Kidney capillary endothelial cell (primary cell): ENCODE data around the gene PHF21A.
"Not testable (repeated sequence)": the region's sequence is repeated elsewhere in the genome, so short reads cannot be mapped to it uniquely, and the experiment has no call there.

Experiments used
- DNase-seq: peaks from one replicate; pipeline ENCODE4 v3.0.0-alpha.2; 2018; ENCODE audit warnings: low spot score

Gene PHF21A

DNA sequence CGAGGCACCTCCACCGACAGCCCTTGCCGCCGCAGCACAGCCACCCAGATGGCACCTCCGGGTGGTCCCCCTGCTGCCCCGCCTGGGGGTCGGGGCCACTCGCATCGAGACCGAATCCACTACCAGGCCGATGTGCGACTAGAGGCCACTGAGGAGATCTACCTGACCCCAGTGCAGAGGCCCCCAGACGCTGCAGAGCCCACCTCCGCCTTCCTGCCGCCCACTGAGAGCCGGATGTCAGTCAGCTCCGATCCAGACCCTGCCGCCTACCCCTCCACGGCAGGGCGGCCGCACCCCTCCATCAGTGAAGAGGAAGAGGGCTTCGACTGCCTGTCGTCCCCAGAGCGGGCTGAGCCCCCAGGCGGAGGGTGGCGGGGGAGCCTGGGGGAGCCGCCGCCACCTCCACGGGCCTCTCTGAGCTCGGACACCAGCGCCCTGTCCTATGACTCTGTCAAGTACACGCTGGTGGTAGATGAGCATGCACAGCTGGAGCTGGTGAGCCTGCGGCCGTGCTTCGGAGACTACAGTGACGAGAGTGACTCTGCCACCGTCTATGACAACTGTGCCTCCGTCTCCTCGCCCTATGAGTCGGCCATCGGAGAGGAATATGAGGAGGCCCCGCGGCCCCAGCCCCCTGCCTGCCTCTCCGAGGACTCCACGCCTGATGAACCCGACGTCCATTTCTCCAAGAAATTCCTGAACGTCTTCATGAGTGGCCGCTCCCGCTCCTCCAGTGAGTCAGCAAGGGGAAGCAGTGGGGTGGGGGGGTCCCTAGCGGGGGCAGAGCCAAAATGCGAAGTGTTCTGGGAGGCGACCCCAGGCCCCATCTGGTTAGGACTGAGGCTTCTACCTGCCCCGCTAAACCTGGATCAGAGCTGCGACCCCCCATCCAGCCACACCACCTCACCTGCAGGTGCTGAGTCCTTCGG, 218.5 kb downstream of the PHF21A start:
- no peak for DNase-seq

GRCh38 chr11:45901626-45902025, 219.6 kb downstream of the PHF21A start:
- no peak for DNase-seq

- DNase-seq, result no peak
Measured at GRCh38 chr11:45900916-45901617, 220.2 kb downstream of the PHF21A start.

- not testable (repeated sequence) for DNase-seq
Measured at GRCh38 chr11:45900175-45900800, 221.0 kb downstream of the PHF21A start.

- DNase-seq, result peak; percentile 63
Measured at GRCh38 chr11:45899448-45900174, 221.6 kb downstream of the PHF21A start.

DNA sequence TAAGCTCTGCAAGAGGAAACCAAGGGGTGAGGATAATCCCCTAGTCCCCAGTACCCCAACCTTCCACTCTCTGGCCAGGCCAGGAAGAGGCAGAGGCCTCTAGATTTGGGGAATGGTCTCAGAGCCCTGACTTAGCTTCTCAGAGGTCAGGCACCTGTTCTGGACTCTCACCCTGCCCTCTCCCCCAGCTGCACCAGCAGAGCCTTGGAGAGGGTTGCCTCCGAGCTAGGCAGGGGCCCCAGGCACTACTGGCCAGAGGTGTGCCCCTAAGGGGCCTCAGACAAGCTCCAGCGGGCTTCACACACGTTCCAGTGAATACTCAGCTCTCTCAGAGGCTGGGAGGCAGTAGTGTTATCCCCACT, 222.2 kb downstream of the PHF21A start:
- no peak for DNase-seq

- DNase-seq, result no peak
Measured at GRCh38 chr11:45897556-45897955, 223.7 kb downstream of the PHF21A start.

GRCh38 chr11:45896422-45896984, 224.8 kb downstream of the PHF21A start:
- no peak for DNase-seq

- no peak for DNase-seq
Measured at GRCh38 chr11:45895553-45896259, 225.5 kb downstream of the PHF21A start.

- DNase-seq, result no peak
Measured at GRCh38 chr11:45894555-45895247, 226.6 kb downstream of the PHF21A start.

- DNase-seq, result no peak
Measured at GRCh38 chr11:45892856-45893255, 228.4 kb downstream of the PHF21A start.

DNA sequence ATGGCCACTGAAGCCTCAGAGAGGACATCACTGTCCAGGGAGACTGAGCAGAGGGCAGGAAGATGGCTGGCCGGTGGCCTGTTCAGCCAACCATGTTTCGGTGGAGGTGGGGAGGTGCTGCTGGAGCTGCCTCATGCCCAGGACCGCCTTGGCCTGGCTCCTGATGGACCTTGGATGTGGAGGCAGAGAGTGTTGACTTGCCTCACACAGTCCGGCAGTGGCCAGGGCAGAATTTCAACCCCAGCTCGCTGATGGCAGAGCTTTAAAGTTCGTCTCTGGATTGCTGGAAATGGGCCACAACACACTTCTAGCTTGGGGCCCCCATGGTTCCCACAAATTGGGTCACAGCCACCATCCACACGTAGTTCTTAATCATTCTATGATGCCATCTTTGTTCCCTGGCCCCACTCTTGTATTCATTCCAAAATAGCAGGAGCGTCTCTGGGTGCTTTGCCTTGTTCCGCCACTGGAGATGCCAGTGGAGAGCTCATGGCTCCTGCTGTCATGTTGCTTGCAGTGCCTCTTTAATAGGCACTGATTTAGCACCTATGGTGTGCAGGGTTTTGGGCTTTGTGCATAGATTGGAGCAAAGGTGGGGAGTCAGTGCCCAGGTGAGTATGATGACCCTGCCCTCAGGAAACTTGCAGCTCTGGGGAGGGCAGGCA, 230.2 kb downstream of the PHF21A start:
- no peak for DNase-seq

DNA sequence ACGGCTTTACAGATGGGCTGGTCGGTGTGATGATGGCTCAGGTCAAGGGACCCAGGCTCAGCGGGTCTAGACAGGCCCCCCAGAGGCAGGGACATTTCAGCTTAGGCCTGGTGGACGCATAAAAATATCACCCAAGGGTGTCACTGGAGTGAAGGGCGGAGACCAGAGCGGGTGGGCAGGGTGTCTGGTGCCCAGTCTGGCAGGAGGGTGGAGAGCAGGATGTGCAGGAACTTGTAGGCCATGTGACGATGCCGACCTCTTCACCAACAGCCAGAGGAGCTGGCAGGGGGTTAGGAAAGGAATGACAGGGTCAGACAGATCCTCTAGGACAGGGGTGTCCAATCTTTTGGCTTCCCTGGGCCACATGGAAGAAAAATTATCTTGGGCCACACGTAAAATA, 231.3 kb downstream of the PHF21A start:
- DNase-seq, result no peak

GRCh38 chr11:45889555-45889954, 231.7 kb downstream of the PHF21A start:
- no peak for DNase-seq

DNA sequence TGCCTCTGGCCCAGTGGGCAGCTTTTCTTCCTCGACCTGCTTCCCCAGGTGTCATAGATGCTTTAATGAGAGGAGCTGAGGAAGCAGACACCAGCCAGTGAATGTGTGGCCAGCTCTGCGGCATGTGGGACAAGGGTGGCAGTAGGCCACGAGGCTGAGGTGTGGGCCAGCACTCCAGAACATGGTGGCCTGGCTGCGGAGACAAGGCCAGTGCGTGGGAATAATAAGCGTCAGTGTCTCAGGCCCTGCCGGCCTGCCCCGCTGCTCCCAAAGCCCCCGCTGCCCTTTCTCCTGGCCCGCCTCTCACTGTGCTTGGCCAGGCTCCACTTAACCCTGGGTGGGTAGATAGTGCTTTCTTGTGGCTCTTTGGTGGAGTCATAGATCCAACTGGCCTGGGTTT, 233.7 kb downstream of the PHF21A start:
- DNase-seq, result no peak

DNA sequence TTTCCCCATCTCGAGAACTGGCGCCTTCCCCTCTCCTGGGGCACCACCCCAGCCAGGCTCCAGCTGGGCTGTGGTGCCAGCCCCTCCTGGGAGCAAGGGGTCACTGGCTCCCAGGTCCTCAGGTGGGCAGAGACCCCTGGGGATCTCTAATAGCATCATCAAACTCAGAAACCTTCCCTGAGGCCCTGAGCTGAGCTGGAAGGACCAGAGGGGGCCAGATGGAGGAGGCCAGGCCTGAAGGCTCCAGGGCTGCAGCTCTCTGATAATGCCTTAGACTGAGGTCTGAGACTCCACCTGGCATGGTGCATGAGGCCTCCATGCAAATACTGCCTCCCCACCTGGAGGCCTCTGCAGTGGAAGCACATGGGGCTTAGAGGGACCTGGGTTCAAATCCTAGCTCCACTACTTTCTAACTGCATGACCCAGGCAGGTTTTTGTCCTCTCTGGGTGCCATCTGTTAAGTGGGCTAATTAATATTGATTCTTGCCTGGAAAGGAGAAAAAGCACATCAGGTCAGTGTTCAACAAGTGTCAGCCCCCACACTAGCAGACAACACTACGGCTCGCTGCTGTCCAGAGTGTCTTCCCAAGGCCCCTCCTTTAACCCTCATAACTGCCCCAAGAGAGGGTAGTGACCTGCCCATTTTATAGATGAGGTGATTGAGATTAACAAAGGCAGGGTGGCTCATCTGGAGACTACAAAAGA, 234.3 kb downstream of the PHF21A start:
- DNase-seq, result no peak

GRCh38 chr11:45885921-45886721, 235.1 kb downstream of the PHF21A start:
- DNase-seq, result no peak

DNA sequence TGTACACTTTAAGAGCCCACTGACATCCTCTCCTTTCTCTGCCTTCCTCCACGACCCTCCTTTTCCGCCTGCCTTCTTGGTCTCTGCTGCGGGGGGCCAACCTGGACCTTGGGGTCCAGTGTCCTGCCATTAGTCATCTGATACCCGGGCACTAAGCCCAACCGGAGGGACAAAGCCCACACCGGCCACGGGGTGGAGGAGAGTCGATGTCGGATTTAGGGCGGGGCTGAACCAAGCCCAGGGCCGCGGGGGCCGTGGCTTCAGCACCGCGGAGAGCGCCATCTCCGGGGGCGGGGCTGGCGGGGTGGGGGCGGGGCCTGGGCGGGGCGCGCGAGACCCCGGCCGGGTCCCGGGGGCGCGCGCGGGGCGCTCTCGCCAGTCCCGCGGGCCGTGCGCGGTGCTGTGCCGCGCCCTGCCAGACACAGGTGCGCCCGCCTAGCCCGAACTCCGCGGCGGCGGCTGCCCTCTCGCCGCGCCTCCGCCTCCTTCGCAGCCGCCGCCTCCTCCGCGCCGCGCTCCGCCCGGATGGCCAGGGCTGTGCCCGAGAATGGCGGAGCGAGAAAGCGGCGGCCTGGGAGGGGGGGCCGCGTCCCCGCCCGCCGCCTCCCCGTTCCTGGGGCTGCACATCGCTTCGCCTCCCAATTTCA, 235.9 kb downstream of the PHF21A start, which contains the start of gene MAPK8IP1:
Gene MAPK8IP1 (plus strand): TSS at position 378 of the 647 bp plus-strand sequence. CDS start 170 bp downstream, at position 548.
- no peak for DNase-seq
